22Rv1 (cell line): ENCODE results near the gene ZNF274.

ENCODE experiments used
- ZFX ChIP-seq: fragments of 450-650 bp; IDR thresholded peaks from 2 replicates; pipeline ENCODE4 v1.6.1; 2017; ENCODE audit warnings: antibody characterized with exemption, borderline replicate concordance
- TF ChIP-seq, protein P1 (sequence below): fragments of 450-650 bp; IDR thresholded peaks from 2 replicates; pipeline ENCODE4 v1.5.1; 2017; ENCODE audit warnings: mild to moderate bottlenecking

DNA sequence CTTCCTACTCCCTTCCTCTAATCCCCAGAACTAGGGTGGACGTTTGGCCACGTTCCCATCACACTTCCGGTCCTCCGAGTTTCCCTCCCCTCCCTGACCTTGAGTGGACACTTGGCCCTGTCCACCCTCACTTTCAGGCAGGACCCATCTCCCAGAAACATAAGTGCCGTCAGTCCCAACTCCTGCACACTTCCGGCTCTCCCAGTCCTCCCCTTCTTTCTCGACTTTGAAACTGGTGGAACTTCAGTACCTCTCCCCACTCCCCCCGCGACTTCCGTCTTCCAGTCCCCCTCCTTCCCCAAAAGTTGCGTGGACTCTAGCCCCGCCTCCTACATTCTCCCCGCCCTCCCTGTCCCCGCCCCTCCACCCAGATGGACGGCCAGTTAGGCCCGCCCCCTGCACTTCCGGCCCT lies 278 bp upstream of the ZNF274 start:
- TF ChIP-seq, protein P1, sequence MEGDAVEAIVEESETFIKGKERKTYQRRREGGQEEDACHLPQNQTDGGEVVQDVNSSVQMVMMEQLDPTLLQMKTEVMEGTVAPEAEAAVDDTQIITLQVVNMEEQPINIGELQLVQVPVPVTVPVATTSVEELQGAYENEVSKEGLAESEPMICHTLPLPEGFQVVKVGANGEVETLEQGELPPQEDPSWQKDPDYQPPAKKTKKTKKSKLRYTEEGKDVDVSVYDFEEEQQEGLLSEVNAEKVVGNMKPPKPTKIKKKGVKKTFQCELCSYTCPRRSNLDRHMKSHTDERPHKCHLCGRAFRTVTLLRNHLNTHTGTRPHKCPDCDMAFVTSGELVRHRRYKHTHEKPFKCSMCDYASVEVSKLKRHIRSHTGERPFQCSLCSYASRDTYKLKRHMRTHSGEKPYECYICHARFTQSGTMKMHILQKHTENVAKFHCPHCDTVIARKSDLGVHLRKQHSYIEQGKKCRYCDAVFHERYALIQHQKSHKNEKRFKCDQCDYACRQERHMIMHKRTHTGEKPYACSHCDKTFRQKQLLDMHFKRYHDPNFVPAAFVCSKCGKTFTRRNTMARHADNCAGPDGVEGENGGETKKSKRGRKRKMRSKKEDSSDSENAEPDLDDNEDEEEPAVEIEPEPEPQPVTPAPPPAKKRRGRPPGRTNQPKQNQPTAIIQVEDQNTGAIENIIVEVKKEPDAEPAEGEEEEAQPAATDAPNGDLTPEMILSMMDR: no peak
- no peak for TF ChIP-seq ZFX
